GM18951 (cell line): ENCODE results near the gene SERPINB10.
"Not testable (repeated sequence)": the region's sequence is repeated elsewhere in the genome, so short reads cannot be mapped to it uniquely, and the experiment has no call there.

Experiments used
- POLR2A ChIP-seq: IDR thresholded peaks from 4 replicates; pipeline ENCODE4 v1.6.1; 2011; ENCODE audit warnings: mild to moderate bottlenecking; ENCODE audit not compliant: insufficient read length, insufficient read depth; ENCODE audit errors: extremely low read depth
- in situ Hi-C: fragments of 300-500 bp; cut with MboI; formaldehyde crosslinking; loops from one replicate; pipeline ENCODE4 v1.12.0; 2022; ENCODE audit warnings: low sequenced_read_pairs, mixed read lengths, inconsistent platforms; ENCODE audit not compliant: unreplicated experiment

Gene SERPINB10

DNA sequence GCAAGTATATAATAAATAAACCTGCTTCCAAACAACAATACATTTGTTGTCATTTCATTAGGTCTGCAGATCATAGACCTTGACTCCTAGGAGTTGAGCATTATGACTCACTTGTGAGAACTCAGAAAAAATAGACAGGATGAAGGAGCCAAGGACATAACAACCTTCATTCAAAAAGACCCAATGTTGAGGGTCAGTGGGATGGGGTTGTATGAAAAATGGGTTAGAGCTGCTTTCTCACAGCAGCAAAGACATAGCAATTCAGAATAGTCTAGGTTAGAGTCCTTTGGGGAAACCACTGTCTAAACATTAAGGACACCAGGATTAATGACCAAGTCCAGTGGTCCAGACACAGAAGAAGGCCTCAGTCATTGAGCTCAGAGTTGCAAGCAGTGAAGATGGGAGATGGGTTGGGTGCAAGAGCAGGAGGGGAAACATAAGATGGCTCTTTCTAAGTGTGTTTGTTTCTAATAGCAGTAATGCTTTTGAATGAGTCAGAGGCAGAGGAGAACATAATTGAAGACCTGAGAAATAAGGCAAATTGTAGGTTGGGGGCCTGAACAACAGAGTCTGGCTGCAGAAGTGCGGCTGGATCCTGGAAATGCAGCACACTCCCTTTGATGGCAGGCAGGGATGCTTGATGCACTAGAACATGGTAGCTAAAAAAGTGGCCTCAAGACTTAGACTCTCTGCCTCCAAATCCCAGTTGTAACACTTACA, 3.7 kb upstream of the SERPINB10 start:
- TF ChIP-seq POLR2A, result no peak
- in situ Hi-C loops, result no loop called here

DNA sequence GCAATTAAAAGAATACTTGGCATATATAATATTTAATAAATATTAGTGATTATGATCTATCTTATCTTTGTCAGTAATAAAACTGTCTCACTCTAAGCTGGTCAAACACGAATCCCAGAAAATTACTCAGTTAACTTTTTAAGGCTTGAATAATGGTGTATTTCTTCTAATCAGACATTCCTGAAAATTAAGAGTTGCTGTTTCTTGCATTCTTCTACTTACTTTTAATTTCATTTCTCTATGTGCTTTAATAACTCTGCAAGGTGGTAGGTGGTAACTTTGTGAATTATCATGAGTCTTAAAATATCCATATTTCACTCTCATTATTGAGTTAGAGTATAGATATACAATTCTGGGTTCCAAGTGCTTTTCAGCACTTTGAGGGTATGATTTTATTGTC, 3.1 kb upstream of the SERPINB10 start:
- no peak for TF ChIP-seq POLR2A
- in situ Hi-C loops, result no loop called here

DNA sequence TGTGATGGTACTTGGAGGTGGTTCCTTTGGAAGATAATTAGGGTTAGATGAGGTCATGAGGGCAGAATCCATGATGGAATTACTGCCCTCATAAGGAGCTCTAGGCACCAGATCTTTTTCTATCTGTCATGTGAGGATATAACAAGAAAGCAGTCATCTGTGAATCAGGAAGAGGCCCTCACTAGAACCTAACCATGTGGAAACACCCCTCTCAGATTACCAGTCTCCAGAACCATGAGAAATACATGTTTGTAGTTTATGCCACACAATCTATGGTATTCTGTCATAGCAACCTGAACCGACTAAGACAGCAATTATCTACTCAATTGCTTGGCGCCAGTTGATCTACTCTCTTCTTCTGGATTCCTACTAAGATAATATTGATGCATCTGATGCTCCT, 2.4 kb upstream of the SERPINB10 start:
- TF ChIP-seq POLR2A, result no peak

DNA sequence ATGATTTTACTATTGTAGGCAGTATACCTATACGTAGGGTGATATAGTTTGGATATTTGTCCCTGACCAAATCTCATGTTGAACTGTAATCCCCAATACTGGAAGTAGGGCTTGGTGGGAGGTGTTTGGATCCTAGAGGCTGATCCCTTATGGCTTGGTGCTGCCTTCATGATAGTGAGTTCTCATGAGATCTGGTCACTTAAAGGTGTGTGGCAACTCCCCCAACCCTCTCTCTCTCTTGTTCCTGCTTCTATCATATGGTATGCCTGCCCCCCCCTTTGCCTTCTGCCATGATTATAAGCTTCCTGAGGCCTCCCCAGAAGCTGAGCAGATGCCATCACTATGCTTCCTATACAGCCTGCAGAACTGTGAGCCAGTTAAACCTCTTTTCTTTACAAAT, 1.7 kb upstream of the SERPINB10 start:
- in situ Hi-C loops, result no loop called here
- TF ChIP-seq POLR2A, result no peak

More for the DNA sequence above, 2.4 kb upstream of the SERPINB10 start:
- in situ Hi-C loops, result no loop called here

DNA sequence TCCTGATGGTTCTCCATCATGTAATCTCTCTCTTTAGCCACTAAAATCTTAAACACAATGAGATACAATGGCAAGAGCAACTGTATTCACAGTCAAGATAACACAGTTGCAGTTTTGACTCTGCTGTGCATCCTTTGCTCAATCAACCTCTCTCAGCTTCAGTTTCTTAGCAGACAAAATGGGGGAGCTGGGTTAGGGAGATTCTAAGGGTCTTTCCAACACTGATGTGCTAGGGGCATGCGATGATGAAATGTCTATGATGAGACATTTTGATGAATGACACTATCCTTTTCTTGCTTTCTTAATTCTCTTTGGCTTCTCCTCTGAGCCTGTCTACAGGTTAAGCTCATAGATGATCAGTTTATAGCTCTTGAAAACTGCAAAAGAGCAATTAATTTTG, 1.1 kb downstream of the SERPINB10 start:
- TF ChIP-seq POLR2A, result no peak
- in situ Hi-C loops, result no loop called here

DNA sequence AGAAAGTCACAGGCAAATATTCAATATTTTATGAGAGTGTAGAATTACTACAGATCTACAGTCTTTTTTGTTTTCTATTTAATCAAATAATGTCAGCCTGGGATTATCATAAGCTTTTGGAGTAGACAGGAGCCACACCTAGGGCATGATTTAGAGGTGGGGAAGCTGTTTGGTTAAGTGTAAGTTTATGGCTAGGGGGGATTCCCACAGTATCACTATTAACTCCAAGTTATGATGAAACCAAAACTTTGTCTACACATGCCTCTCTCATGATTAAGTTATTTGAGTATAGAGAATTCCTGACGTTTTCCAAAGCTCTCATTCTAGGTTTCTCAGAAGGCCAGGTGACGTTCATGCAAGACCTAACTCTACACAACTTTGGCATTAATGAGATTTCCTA, 2.1 kb downstream of the SERPINB10 start:
- in situ Hi-C loops, result no loop called here
- TF ChIP-seq POLR2A, result no peak

DNA sequence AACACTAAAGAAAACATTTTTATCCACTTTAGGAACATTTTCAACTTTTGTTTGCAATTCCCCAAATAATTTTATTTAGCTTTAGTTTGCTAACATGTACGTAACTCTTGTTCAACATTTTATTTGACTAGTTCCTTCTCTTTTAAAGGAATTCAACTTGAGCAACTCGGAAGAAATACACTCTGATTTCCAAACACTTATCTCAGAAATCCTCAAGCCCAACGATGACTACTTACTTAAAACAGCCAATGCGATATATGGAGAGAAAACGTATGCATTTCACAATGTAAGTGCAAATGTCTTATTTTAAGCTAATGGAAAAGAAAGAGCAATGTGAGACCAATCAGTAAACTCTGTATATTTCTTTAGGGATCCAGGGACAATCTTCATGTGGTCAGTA, 10.1 kb downstream of the SERPINB10 start:
- TF ChIP-seq POLR2A, result no peak
- in situ Hi-C loops, result no loop called here

DNA sequence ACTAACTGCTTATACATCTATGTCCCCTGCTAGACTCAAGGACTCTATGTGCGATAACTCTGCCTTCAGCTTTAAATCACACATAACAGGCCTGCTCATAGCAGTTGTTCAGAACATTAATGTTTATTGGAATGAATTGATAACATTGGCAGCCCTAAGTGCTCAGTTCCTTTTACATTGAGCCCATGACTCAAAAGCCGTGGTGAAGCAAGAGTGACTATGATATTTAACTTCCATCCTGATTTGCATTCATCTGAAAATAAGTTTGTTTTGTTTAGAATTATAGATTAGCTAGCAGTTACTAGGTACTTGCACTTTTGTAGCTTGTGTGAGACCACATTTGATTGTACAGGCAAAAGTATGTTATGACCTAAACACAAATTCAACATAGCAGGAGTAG, 14.3 kb downstream of the SERPINB10 start:
- no peak for TF ChIP-seq POLR2A
- in situ Hi-C loops, result no loop called here

DNA sequence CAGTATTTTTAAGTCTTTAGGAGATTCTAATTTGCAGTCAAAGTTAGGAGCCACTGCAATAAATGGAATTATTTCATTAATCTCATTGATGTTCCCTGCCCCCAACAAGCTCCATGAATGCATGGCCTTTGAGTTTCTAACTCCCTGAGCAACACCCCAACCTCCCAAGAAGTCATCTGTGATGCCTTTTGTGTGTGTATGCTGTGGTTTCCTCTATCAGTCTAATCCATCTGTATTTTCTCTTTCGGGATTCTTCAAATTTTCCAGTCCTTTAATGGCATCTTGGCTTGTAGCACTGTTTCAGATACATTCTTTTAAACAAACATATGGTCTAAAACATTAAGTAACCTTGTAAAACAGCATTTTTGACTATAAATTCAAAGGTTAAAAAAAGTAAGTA, 16.8 kb downstream of the SERPINB10 start:
- no peak for TF ChIP-seq POLR2A

DNA sequence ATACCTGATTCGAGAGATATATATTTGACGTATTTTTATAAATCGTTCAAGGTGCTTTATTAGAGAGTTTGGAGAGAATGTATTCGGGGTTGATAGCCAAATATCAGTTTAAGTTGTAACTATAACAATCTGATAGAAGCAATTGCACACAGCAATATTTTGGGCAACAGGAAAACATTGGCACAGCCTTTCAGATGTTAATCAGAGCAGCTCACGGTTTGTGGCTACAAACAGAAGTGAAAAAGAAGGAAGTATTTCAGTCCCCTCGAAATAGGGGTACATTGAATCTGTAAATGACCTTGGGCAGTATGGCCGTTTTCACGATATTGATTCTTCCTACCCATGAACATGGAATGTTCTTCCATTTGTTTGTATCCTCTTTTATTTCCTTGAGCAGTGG, 20.6 kb downstream of the SERPINB10 start:
- no peak for TF ChIP-seq POLR2A
- in situ Hi-C loops, result no loop called here

More for the DNA sequence above, 16.8 kb downstream of the SERPINB10 start:
- in situ Hi-C loops, result no loop called here

DNA sequence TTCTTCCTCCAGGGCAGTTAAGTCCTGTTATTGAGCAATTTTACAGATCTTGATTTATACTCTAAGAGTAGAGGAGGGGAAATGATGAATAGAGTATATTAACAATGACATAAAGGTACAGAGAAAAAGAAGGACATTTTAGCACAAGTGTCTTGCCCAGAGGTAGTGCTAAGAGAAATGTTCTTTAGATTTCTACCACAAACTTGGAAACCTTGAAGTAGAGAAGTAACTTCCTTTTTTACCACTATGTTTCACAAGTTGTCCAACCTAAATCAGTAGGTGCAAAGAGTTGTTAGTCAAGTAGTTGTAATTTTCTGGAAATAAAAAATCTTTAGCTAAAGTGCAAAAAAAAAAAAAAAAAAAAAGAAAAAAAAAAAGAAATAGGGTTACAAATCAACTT, 21.6 kb downstream of the SERPINB10 start:
- in situ Hi-C loops, result not testable (repeated sequence)

DNA sequence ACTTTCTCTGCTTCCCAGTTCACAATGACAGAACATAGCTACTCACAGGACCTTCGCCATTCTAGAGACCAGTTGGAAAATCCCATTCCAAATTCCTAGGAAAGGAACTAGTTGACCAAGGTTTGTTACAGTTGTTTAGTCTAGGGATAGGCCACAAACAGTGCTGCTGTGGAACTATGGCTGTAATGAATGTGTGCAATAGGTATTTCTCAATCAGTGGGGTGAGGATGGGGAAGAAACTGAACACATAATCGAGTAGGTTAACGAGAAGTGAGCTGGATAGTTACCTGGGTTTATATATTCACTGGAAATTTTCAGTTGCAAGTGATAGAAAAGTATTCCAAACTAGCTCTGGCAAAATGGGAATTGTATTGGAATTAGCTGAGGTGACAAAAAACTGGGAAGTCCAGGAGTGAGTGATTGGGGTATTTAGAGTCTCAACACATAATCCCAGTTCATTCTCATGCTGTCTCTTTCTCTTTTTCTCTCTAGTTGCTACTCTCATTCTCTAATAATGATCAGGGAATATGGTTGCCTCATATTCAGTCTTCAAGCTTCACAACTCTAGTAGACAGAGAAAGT, 23.1 kb downstream of the SERPINB10 start:
- TF ChIP-seq POLR2A, result no peak
- in situ Hi-C loops, result no loop called here

DNA sequence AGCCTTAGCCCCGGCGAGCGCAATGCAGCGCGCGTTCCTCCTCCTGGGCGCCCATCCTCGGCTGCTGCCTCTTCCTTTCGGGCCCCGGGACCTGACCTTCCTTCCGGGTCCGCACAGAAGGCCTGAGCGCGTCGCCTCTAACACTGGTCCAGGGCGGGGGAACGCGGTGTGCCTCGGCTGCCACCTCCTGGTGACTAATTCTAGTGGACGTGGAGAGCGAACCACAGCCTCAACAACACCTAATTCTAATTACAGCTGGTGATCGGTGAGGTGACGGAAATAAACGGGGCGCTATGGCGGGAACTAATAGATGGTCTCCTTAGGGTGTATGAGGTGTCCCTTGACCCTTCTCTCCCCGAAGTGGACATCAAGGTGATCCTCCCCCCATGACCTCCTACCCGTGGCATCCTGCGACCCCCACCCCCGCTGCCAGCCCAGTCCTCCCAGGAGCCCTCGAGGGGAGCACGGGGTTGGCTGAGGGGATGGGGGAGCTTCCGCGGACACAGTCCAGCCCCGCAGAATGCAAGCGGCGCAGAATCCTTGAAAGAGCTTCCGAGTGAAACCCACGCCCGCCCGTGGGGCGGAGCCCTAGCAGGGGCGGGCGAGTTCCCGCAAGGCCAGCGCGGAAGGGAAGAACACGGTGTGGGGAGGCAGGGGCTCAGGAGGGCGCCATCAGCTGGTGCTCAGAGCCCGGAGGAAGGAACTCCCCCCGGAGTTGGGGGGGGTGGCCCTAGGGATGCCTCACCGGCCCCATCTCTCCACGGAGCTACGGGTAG, 28.6 kb downstream of the SERPINB10 start:
- in situ Hi-C loops, result no loop called here
- no peak for TF ChIP-seq POLR2A

DNA sequence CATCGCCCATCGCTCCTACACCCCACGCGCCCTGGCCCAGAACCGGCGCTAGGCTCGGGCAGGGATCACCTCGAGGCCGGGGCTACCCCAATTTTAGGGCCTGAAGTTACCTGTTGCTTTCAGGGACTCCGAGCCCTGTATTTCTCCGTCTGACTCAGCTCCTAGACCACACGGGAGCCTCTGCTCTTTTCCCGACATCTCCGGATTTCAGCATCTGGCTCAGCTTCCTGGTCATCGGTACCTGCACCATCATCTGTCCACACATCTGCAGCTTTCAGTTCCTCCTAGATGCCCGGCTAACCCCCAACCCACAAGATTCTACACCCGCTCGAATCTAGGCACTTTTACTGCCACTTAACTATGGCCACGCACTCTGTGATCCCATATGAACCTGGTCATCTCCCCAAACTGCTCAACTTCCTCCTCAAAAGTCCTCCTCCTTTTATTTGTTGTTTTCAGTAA, 29.2 kb downstream of the SERPINB10 start:
- no peak for TF ChIP-seq POLR2A
- in situ Hi-C loops, result no loop called here

DNA sequence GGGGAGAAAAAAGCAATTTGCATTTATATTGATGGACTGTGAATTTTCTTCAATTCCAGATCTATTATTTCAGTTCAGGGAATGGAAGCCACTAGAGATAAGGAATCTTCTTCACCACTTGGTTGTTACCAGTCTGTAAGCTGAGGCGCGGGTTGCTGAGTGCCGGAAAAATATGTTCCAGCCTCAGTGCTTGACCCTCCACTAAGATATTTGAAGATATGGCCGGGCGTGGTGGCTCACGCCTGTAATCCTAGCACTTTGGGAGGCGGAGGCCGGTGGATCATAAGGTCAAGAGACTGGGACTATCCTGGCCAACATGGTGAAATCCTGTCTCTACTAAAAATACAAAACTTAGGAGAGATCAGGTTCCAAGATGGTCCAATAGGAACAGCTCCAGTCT, 32.2 kb downstream of the SERPINB10 start:
- no peak for TF ChIP-seq POLR2A
- in situ Hi-C loops, result no loop called here

DNA sequence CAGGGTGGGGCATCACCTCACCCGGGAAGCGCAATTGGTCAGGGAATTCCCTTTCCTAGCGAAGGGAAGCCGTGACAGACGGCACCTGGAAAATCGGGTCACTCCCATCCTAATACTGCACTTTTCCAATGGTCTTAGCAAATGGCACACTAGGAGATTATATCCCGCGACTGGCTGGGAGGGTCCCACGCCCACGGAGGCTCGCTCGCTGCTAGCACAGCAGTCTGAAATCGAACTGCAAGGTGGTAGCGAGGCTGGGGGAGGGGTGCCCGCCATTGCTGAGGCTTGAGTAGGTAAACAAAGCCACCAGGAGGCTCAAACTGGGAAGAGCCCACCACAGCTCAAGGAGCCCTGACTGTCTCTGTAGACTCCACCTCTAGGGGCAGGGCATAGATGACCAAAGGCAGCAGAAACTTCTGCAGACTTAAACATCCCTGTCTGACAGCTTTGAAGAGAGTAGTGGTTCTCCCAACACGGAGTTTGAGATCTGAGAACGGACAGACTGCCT, 32.8 kb downstream of the SERPINB10 start:
- in situ Hi-C loops, result not testable (repeated sequence)
